Coronary artery (tissue), 2 donors: ENCODE measurements around the gene CEP170.

Experiments used
- DNase-seq: peaks from one replicate; pipeline ENCODE4 v3.0.0-alpha.2; 2017; ENCODE audit warnings: low spot score
- H3K27ac ChIP-seq, 2 donors: fragments of 200-600 bp; sonication (generic); one replicate each; pipeline ENCODE4 v1.5.1; 2016 to 2019
- H3K4me3 ChIP-seq: fragments of 200-600 bp; sonication (generic); 2 replicates; pipeline ENCODE4 v1.5.1; 2016; ENCODE audit warnings: mild to moderate bottlenecking, moderate library complexity
- TF ChIP-seq, protein P1 (sequence below): fragments of 200-600 bp; sonication (generic); IDR thresholded peaks from one replicate; pipeline ENCODE4 v1.5.1; 2019; ENCODE audit warnings: antibody characterized with exemption

The CEP170 gene

DNA sequence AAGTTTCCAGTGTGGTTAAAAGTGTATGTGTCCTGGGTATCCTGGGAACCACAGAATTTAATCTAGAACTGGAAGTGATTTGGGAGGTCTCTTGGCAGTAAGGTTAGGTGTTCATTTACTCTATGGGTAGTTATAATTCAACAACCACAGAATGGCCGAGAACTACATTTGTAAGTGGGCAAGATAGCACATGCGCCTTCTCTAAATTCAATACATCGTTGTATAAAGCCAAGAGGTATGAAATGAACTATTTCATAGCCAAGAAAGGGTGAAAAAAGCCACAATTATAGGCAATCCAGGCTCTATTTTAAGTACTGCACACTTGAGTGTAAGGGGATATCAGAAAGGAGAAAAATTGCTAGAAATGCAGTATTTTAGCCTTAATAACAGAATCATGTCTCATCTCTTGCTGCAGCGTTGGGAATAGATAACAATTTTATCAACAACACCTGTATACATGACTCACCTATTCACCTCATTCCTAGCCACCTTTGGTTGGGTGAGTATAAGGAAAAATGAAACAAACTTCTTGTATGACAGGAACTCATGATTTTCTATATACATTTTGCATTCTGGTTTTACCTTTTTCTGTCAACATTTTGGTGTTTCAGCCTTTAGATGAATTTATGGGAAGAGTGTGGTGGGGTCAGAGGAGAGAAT lies 5.3 kb upstream of the CEP170 start:
- no peak overlapping the region for H3K4me3 ChIP-seq
- no peak overlapping the region for H3K27ac ChIP-seq
- TF ChIP-seq, protein P1, sequence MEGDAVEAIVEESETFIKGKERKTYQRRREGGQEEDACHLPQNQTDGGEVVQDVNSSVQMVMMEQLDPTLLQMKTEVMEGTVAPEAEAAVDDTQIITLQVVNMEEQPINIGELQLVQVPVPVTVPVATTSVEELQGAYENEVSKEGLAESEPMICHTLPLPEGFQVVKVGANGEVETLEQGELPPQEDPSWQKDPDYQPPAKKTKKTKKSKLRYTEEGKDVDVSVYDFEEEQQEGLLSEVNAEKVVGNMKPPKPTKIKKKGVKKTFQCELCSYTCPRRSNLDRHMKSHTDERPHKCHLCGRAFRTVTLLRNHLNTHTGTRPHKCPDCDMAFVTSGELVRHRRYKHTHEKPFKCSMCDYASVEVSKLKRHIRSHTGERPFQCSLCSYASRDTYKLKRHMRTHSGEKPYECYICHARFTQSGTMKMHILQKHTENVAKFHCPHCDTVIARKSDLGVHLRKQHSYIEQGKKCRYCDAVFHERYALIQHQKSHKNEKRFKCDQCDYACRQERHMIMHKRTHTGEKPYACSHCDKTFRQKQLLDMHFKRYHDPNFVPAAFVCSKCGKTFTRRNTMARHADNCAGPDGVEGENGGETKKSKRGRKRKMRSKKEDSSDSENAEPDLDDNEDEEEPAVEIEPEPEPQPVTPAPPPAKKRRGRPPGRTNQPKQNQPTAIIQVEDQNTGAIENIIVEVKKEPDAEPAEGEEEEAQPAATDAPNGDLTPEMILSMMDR, result no peak
- no peak for DNase-seq

DNA sequence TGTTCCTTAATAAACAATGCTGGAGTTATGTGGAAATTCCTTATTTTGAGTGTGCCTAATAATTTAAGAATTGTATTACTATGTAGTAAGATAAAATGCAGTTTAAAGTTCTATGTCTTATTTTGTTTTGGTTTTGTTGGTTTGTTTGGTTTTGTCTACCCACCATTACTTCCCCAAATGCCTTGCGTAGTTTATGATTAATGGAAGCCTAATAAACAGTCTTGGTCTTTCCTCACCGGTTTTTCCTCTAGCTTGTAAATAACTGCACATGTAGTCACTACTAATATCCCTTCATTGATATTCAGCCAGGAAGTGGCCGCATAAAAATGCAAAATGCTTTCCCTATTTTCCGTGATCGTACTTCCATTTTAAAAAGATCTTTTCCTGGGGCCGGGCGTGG lies 3.6 kb upstream of the CEP170 start:
- Histone ChIP-seq H3K4me3 (no peak overlapping the region), H3K27ac (no peak overlapping the region)
- TF ChIP-seq, protein P1, result no peak
- no peak for DNase-seq

DNA sequence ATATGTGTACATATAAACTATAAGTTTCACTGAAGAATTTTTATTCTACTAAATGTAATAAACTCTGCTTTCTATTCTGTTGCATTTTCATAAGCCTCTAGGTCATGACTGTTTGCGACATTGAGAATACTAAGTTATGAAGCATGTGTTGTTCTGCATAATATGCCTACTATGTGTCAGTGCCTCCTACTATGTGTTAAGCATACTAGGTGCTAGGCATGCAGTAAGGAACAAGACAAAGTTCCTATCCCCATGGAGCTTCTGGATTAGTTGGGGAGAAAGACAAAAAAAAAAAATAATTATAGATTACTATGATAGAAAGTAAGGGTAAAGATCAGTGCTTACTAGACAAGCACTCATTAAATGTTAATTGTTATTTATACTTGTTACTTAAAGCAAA lies 2.1 kb upstream of the CEP170 start:
- TF ChIP-seq, protein P1, result no peak
- peak overlapping the region; percentile 86 for H3K4me3 ChIP-seq
- no peak for DNase-seq
- no peak overlapping the region for H3K27ac ChIP-seq

DNA sequence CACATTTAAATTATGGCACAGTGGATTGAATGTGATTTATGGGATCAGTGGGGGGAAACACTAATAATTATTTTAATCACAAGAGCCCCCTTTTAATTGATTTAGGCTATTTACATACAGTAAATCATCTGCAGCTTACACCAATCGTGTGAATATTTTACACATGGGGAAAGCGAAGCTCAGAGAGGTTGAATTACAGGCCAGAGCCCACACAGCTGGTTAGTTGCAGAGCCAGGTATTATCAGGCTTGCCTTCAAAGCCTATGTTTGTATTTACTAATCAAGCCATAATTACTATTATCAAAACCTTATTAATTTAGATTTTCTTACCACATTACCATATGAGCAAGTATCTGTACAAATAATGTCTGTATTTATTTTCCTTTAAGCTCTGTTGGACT lies 1.5 kb upstream of the CEP170 start:
- H3K27ac ChIP-seq, result peak overlapping the region; percentile 98 to 99
- H3K4me3 ChIP-seq, result peak overlapping the region; percentile 86
- DNase-seq, result no peak
- TF ChIP-seq, protein P1, result no peak

DNA sequence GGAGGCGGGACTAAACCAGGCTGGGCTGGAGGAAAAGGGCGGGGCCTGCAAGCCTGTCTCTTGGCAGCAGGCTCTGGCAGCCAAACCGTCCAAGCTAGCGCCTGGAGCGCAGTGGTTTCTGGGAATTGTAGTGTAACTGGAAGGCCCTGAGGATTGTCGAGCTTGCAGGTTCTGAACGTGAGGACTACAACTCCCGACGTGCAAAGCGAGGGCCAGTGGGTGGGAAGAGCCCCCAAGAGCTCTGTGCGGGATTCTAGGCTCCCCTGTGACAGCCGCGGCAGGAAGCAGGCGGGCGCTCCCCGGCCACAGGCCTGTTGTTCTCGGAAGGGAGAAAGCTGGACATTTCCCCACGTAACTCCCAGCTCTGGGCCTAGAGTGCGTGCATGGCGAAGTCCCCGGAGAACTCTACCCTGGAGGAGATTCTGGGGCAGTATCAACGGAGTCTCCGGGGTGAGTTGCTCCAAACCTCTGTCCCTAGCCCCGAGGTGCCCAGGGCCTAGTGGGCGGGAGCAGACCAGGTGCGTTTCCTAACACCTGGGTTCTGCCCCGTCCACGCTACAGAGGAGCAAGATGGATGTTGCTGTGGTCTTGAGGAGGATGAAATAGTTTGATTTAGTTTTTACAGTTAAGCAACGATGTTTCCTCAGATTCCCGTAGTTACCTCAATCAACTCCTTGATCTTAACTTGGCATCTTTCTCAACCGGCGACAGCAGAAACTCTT lies 871 bp upstream of the CEP170 start, which contains the start of gene SDCCAG8:
Gene SDCCAG8, plus strand, starts transcription at position 251 of the 722 bp plus-strand sequence. Its CDS starts 133 bp downstream, at position 384.
- DNase-seq, result peak; percentile 100
- peak within 1 kb of the TSS; percentile 98 to 99 for H3K27ac ChIP-seq
- peak within 1 kb of the TSS; percentile 86 for H3K4me3 ChIP-seq
- TF ChIP-seq, protein P1, result no peak

DNA sequence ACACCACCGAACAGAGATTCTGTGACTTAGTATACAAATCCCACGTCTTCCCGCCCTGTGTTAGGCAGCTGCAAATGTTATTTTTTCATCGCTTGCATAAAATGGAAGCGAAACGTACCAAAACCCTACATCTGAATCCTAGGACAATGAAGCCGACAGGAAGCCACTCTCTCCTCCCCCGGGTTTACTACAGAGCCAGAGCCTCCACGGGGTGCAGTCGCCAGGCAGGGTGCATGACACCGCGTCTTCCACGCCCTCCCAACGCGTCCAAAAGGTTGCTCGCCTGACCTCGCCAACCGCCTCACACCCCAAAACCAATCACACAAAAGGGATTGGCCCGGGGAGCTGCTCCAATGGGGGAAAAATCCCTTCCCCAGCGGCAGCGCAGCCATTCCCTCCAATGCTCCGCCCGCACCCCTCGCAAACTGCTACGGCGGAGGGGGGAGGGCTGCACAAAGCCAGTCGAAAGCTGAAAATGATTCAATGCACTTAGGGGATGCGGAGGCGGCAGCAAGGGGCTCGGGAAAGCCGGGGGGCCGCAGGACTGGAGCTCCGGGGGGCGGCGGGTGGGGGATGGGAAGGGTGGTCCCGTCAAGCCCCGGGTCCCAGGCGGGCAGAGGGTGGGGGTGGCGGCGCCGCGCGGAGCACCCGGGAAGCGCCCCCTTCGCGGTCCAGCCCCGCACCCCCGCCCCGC lies 701 bp downstream of the CEP170 start:
- peak; percentile 86 for DNase-seq
- TF ChIP-seq, protein P1, result no peak
- peak overlapping the region; percentile 98 to 99 for H3K27ac ChIP-seq
- H3K4me3 ChIP-seq, result peak overlapping the region; percentile 86
